Activated B cell treated with CpG ODN at 0.5 μM for 24 hours (primary cell): ENCODE results near the gene RPS6KB2. TPM values are rescaled to one million over a fixed set of nuclear protein-coding genes. Genes with fewer than 3 reads are reported as not detected.

Experiments
- ATAC-seq: fragments of 200-7000 bp; cut with Tn5 transposase; one replicate; pipeline ENCODE4 v1.10.0; 2021; ENCODE audit warnings: low read depth, mild to moderate bottlenecking, moderate library complexity
- CTCF ChIA-PET: fragments of 350-600 bp; sonication (Branson Sonifier 250); formaldehyde crosslinking; loops from one replicate; lab custom pipeline; 2021; ENCODE audit warnings: antibody characterized with exemption; lab: Charles Lee
- POLR2A ChIA-PET: fragments of 350-600 bp; sonication (Branson Sonifier 250); formaldehyde crosslinking; loops from one replicate; lab custom pipeline; 2021; ENCODE audit warnings: antibody characterized with exemption; lab: Charles Lee
- DNase-seq: peaks from one replicate; pipeline ENCODE4 v3.0.0; 2022
- H3K27ac Mint-ChIP-seq: one replicate; pipeline ENCODE4 v1.8.0; 2020; ENCODE audit warnings: mixed read lengths
- H3K27me3 Mint-ChIP-seq: one replicate; pipeline ENCODE4 v1.8.0; 2021; ENCODE audit warnings: mixed read lengths
- H3K36me3 Mint-ChIP-seq: one replicate; pipeline ENCODE4 v1.8.0; 2021; ENCODE audit warnings: low read depth, mixed read lengths
- H3K4me1 Mint-ChIP-seq: one replicate; pipeline ENCODE4 v1.8.0; 2021; ENCODE audit warnings: mixed read lengths
- H3K4me3 Mint-ChIP-seq: one replicate; pipeline ENCODE4 v1.8.0; 2020; ENCODE audit warnings: mild to moderate bottlenecking, mixed read lengths
- H3K9me3 Mint-ChIP-seq: one replicate; pipeline ENCODE4 v1.8.0; 2020; ENCODE audit warnings: mixed read lengths
- CTCF ChIP-seq: fragments of 200-600 bp; IDR thresholded peaks from one replicate; pipeline ENCODE4 v1.8.0; 2022; ENCODE audit warnings: antibody characterized with exemption, mild to moderate bottlenecking
- intact Hi-C: fragments of 100-400 bp; cut with micrococcal nuclease; formaldehyde crosslinking; loops from one replicate; pipeline ENCODE4 v1.15.1; 2024
- total RNA-seq: library from RNA; stranded (reverse); gene quantifications from 2 replicates; pipeline ENCODE4 v1.2.3, GENCODE V29; 2022

The RPS6KB2 gene
- total RNA-seq, 1 donor from 2014 or later: 74.5 TPM

GRCh38 chr11:67404515-67405195, 23.6 kb upstream of the RPS6KB2 start:
- CTCF ChIA-PET: interaction anchor here (1.1 to 5.7 kb wide), 2 partner anchors 14 to 48 kb away, joined by 3 to 53 read pairs; no protein-coding TSS in a partner anchor
- TF ChIP-seq CTCF: no peak
- intact Hi-C loops: loop anchor here (5.0 kb wide), 3 partner anchors 183 to 228 kb away; partner anchors contain the start of gene NDUFV1
- H3K27ac Mint-ChIP-seq: peak overlapping the region; percentile 91
- no peak for ATAC-seq
- H3K27me3 Mint-ChIP-seq: no peaks in the 10 kb centered on the region
- H3K4me1 Mint-ChIP-seq: peaks cover 84% of the 10 kb centered on the region
- POLR2A ChIA-PET: interaction anchor here (0.7 to 17.5 kb wide), 14 partner anchors 12 to 209 kb away, joined by 3 to 693 read pairs (median 35); partner anchors contain the start of genes AIP, CARNS1, CLCF1 and CORO1B
- DNase-seq: no peak
- peaks cover 42% of the 10 kb centered on the region for H3K36me3 Mint-ChIP-seq
- no peaks in the 10 kb centered on the region for H3K9me3 Mint-ChIP-seq
- peak overlapping the region; percentile 90 for H3K4me3 Mint-ChIP-seq

GRCh38 chr11:67405196-67405567, 23.1 kb upstream of the RPS6KB2 start:
- DNase-seq (no peak), ATAC-seq (no peak)
- peaks cover 43% of the 10 kb centered on the region for H3K36me3 Mint-ChIP-seq
- H3K4me3 Mint-ChIP-seq: peak overlapping the region; percentile 90
- no peaks in the 10 kb centered on the region for H3K9me3 Mint-ChIP-seq
- POLR2A ChIA-PET: interaction anchor here (3.0 to 17.5 kb wide), 7 partner anchors 11 to 64 kb away, joined by 22 to 693 read pairs (median 100); partner anchors contain the start of genes CARNS1, CORO1B, POLD4 and PTPRCAP
- intact Hi-C loops: no loop called here
- peak overlapping the region; percentile 91 for H3K27ac Mint-ChIP-seq
- no peak for TF ChIP-seq CTCF
- CTCF ChIA-PET: interaction anchor here (1.1 to 5.7 kb wide), 2 partner anchors 14 to 49 kb away, joined by 3 to 53 read pairs; no protein-coding TSS in a partner anchor
- no peaks in the 10 kb centered on the region for H3K27me3 Mint-ChIP-seq
- peaks cover 85% of the 10 kb centered on the region for H3K4me1 Mint-ChIP-seq

- Mint-ChIP-seq H3K27me3 (no peaks in the 10 kb centered on the region), H3K27ac (peak overlapping the region; percentile 91), H3K9me3 (no peaks in the 10 kb centered on the region), H3K36me3 (peaks cover 37% of the 10 kb centered on the region), H3K4me1 (peaks cover 85% of the 10 kb centered on the region), H3K4me3 (peak overlapping the region; percentile 60)
- DNase-seq: no peak
- POLR2A ChIA-PET: interaction anchor here (3.0 to 17.5 kb wide), 6 partner anchors 11 to 64 kb away, joined by 22 to 693 read pairs (median 110); partner anchors contain the start of genes CARNS1, CORO1B, POLD4 and PTPRCAP
- intact Hi-C loops: no loop called here
- ATAC-seq: no peak
- no peak for TF ChIP-seq CTCF
- CTCF ChIA-PET: interaction anchor here (1.1 to 5.7 kb wide), 2 partner anchors 13 to 50 kb away, joined by 3 to 53 read pairs; no protein-coding TSS in a partner anchor
These were observed 22.5 kb upstream of the RPS6KB2 start for GRCh38 chr11:67405688-67406339.

- H3K27ac Mint-ChIP-seq: peak overlapping the region; percentile 88
- peaks cover 36% of the 10 kb centered on the region for H3K36me3 Mint-ChIP-seq
- intact Hi-C loops: no loop called here
- ATAC-seq (no peak), DNase-seq (no peak)
- no peak for TF ChIP-seq CTCF
- ChIA-PET POLR2A (interaction anchor here (0.6 to 3.5 kb wide), 13 partner anchors 13 to 265 kb away, joined by 3 to 113 read pairs (median 5); partner anchors contain the start of genes PTPRCAP, RPS6KB2 and TMEM134), CTCF (interaction anchor here (1.1 kb wide), 1 partner anchor 12 kb away, joined by 3 read pairs; no protein-coding TSS in a partner anchor)
- H3K4me3 Mint-ChIP-seq: peak overlapping the region; percentile 60
- no peaks in the 10 kb centered on the region for H3K27me3 Mint-ChIP-seq
- peaks cover 88% of the 10 kb centered on the region for H3K4me1 Mint-ChIP-seq
- H3K9me3 Mint-ChIP-seq: no peaks in the 10 kb centered on the region
These were observed 21.8 kb upstream of the RPS6KB2 start for GRCh38 chr11:67406420-67406968.
